ENCODE data around the gene RALGAPA2.

GRCh38 chr20:20692587-20692986 is 19.9 kb downstream of the RALGAPA2 start:
- TF ChIP-seq CTCF (conservative IDR thresholded peaks at IDR 0.05; ENCODE audit: low read length) (no peak), EZH2phosphoT487 (IDR thresholded peaks at IDR 0.05; ENCODE audit: borderline replicate concordance) (no peak)
